Aorta (tissue), 5 donors: Measurements from ENCODE around the gene IRF1. TPM values are rescaled to one million over a fixed set of nuclear protein-coding genes. Genes with fewer than 3 reads are reported as not detected.
"Not testable (repeated sequence)": the region's sequence is repeated elsewhere in the genome, so short reads cannot be mapped to it uniquely, and the experiment has no call there.

Experiments
- ATAC-seq: fragments of 200-7000 bp; cut with Tn5 transposase; one replicate; pipeline ENCODE4 v1.9.1; 2022; ENCODE audit warnings: moderate library complexity; ENCODE audit not compliant: low FRiP score
- DNase-seq, 2 donors: peaks; one replicate each; pipeline ENCODE4 v3.0.0-alpha.2; 2020
- H3K27ac ChIP-seq, 2 donors: one replicate each; pipeline ENCODE4 v1.5.1; 2013; ENCODE audit warnings: low read length in 2 of 2, mild to moderate bottlenecking in 2 of 2, moderate library complexity in 2 of 2, control low read depth in 1 of 2, inconsistent platforms in 1 of 2, low read depth in 1 of 2
- H3K27me3 ChIP-seq, 2 donors: one replicate each; pipeline ENCODE4 v1.6.1; 2013; ENCODE audit warnings: control low read depth in 1 of 2, low read length in 1 of 2, mild to moderate bottlenecking in 1 of 2, moderate library complexity in 1 of 2; ENCODE audit not compliant: insufficient read depth in 2 of 2, control insufficient read depth in 1 of 2
- H3K36me3 ChIP-seq, 2 donors: one replicate each; pipeline ENCODE4 v1.6.1; 2013; ENCODE audit warnings: control low read depth in 1 of 2, low read length in 1 of 2, mild to moderate bottlenecking in 1 of 2; ENCODE audit not compliant: insufficient read depth in 2 of 2, control insufficient read depth in 1 of 2
- H3K4me1 ChIP-seq, 2 donors: one replicate each; pipeline ENCODE4 v1.6.1; 2013; ENCODE audit warnings: low read length in 2 of 2, control low read depth in 1 of 2, mild to moderate bottlenecking in 1 of 2, moderate library complexity in 1 of 2; ENCODE audit not compliant: insufficient read depth in 2 of 2, control insufficient read depth in 1 of 2
- H3K4me3 ChIP-seq, 2 donors: one replicate each; pipeline ENCODE4 v1.5.1; 2013; ENCODE audit warnings: low read length in 2 of 2, control low read depth in 1 of 2, mild to moderate bottlenecking in 1 of 2
- H3K9me3 ChIP-seq: one replicate; pipeline ENCODE4 v1.6.1; 2013; ENCODE audit warnings: mild to moderate bottlenecking, low read length; ENCODE audit not compliant: control insufficient read depth
- WGBS, 2 donors: extraction: QIAGEN DNeasy Blood & Tissue Kit; methylation state at CpG; one replicate each; pipeline ENCODE4 v1.1.7; 2013; 5-methylcytosine and 5-hydroxymethylcytosine counted together
- intact Hi-C, 2 donors: fragments of 100-400 bp; cut with DNase I; formaldehyde crosslinking; loops; one replicate each; pipeline versions ENCODE4 v1.14.2 to v1.15.0; 2022
- polyA plus RNA-seq, 2 donors: library from polyadenylated mRNA; stranded (reverse); fragments of 200-250 nt; gene quantifications; one replicate each; pipeline ENCODE4 v1.2.3, GENCODE V29; 2013
- total RNA-seq, 2 donors: library from RNA; stranded (reverse); fragmentation: NEBNext Ultra II Directional; extraction: Animal tissue kit (Norgen Biotek cat#: 25700); gene quantifications; one replicate each; pipeline ENCODE4 v1.2.1, GENCODE V29; 2021
- donor health status: healthy with polysubstance abuse.
- donor health status: Bipolar disorder and iron deficiency.
- donor health status: DM: no; HTN: no; CAD: no.
- donor health status: DM: no; HTN: no; CAD: no.
- donor health status: DM: yes; HTN: yes; CAD: no.

IRF1 gene
- total and polyA plus RNA-seq, 4 donors: 12.9 to 36.1 (median 20.0) TPM

DNA sequence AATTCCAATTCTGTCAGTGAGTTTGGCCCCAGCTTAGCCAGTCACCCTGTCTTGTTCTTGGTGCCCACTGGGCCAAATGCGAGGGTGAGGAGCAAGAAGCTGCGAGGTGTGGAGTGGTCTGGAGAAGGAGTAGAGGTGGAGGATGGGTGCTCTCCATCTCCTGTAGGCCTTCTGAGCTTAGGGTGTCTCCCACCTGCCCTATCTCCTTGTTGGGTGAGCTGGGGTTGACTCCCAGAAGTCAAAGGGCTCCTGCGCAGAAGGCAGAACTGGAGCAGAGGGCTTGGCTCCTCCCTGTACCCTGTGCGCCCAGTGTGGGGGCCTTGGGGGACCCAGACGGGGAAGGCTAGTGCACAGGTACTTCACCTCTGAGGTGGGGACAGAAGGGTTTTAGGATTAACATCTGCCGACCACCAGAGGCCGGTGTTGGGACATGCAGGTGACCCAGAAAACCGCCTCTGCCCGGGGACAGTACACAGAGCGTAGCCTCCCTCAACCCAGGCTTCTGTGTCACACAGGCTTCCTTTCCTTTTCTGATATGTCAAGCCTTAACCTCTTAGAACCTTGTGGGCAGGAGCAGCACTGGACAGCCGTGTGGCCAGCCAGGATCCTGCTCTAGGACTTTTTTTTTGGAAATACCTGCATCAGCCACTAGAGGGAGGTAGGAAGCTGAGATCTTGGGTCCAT lies 35.9 kb upstream of the IRF1 start:
- DNase-seq (no peak), ATAC-seq (peak; percentile 80)
- Histone ChIP-seq H3K27me3 (no peaks in the 10 kb centered on the region), H3K27ac (no peak overlapping the region), H3K4me3 (no peak overlapping the region), H3K9me3 (no peaks in the 10 kb centered on the region), H3K4me1 (no peaks in the 10 kb centered on the region), H3K36me3 (no peaks in the 10 kb centered on the region)
- 44% methylated on average over 11 of the region's 11 CpGs for WGBS, 2 donors
- intact Hi-C loops: loop anchor here (10.0 kb wide), 2 partner anchors 178 to 188 kb away; no protein-coding TSS in a partner anchor

DNA sequence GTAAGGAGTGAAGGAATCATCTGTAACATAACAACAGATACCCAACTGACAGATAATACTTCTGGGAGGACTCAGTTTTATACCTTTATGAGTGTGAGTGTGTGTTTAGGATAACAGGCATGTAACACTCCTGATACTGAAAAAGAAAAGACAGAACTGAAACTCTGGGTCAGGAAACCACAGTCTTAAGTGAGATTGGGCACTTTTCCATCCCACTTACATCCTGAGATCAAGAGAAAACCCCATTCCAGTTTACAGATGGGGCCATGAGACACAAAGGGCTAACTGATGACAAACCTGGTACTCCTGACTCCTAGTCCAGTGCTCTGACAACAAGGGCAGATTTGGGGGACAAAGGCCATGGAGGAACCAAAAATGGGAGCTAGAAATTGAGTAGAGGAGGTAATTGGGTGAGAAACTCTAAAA lies 34.7 kb upstream of the IRF1 start:
- Histone ChIP-seq H3K27ac (no peak overlapping the region), H3K36me3 (no peaks in the 10 kb centered on the region), H3K4me1 (no peaks in the 10 kb centered on the region), H3K27me3 (no peaks in the 10 kb centered on the region), H3K4me3 (no peak overlapping the region), H3K9me3 (no peaks in the 10 kb centered on the region)
- no peak for DNase-seq
- ATAC-seq: no peak
- intact Hi-C loops: loop anchor here (10.0 kb wide), 2 partner anchors 179 to 189 kb away; no protein-coding TSS in a partner anchor

DNA sequence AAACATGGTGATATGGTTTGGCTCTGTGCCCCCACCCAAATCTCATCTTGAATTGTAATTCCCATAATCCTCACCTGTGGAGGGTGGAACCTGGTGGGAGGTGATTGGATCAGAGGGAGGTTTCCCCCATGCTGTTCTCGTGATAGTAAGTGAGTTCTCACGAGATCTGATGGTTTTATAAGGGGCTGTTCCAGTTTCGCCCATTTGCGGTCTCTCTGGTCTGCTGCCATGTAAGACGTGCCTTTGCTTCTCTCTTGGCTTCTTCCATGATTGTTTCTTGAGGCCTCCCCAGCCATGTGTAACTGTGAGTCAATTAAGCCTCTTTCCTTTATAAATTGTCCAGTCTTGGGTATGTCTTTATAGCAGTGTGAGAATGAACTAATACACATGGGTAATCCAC lies 34.3 kb upstream of the IRF1 start:
- DNase-seq, H3K4me3 ChIP-seq, H3K4me1 ChIP-seq, H3K27me3 ChIP-seq, H3K36me3 ChIP-seq, ATAC-seq, H3K9me3 ChIP-seq, H3K27ac ChIP-seq: not testable (repeated sequence)
- intact Hi-C loops: loop anchor here (10.0 kb wide), 2 partner anchors 180 to 190 kb away; no protein-coding TSS in a partner anchor
- WGBS, 2 donors: 89 to 91% methylated on average over 5 of the region's 5 CpGs

DNA sequence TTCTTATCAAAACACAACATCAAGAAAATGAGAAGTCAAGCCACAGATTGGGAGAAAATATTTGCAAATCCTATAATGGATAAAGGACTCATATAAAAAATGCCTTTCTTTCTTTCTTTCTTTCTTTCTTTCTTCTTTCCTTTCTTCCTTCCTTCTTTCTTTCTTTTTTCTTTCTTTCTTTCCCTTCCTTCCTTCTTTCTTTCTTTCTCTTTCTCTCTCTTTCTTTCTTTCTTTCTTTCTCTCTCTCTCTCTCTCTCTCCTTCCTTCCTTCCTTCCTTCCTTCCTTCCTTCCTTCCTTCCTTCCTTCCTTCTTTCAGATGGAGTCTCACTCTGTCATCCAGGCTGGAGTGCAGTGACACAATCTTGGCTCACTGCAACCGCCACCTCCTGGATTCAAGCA lies 31.5 kb upstream of the IRF1 start:
- H3K36me3 ChIP-seq, H3K4me3 ChIP-seq, DNase-seq, H3K9me3 ChIP-seq, H3K27ac ChIP-seq, H3K4me1 ChIP-seq, H3K27me3 ChIP-seq, ATAC-seq: not testable (repeated sequence)
- 70 to 85% methylated on average over 1 of the region's 1 CpG for WGBS, 2 donors
- intact Hi-C loops: loop anchor here (10.0 kb wide), 2 partner anchors 183 to 193 kb away; no protein-coding TSS in a partner anchor

DNA sequence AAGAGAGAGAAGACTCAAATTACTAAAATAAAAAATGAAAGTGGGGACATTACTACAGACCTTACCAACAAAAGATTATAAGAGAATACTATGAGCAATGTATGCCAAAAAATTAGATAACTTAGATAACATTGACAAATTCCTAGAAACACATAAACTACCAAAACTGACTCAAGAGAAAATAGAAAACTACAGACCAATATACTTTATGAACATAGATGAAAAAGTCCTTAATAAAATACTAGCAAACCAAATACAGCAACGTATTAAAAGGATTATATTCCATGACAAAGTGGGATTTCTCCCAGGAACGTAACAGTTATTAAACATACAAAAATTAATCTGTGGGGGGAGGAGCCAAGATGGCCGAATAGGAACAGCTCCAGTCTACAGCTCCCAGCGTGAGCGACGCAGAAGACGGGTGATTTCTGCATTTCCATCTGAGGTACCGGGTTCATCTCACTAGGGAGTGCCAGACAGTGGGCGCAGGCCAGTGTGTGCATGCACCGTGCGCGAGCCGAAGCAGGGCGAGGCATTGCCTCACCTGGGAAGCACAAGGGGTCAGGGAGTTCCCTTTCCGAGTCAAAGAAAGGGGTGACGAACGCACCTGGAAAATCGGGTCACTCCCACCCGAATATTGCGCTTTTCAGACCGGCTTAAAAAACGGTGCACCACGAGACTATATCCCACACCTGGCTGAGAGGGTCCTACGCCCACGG lies 23.2 kb upstream of the IRF1 start:
- H3K4me1 ChIP-seq, ATAC-seq, DNase-seq, H3K27ac ChIP-seq, H3K4me3 ChIP-seq, H3K27me3 ChIP-seq, intact Hi-C loops, H3K9me3 ChIP-seq, H3K36me3 ChIP-seq: not testable (repeated sequence)
- WGBS, 2 donors: 94 to 98% methylated on average over 11 to 23 of the region's 25 CpGs

DNA sequence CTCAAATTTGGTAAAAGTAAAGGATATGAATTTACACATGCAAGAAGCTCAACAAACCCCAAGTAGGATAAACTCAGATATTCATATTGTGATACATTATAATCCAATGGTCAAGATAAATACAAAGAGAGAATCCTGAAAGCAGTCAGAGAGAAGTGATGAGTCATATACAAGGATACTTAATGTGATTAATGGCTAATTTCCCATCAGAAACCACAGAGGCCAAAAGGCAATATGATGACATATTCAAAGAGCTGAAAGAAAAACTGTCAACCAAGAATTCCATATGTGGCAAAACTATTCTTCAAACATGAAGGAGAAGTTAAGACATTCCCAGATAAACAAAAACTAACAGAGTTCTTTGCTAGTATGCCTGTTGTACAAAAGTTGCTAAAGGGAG lies 19.5 kb upstream of the IRF1 start:
- H3K4me1 ChIP-seq: no peaks in the 10 kb centered on the region
- ATAC-seq (no peak), DNase-seq (no peak)
- no peaks in the 10 kb centered on the region for H3K36me3 ChIP-seq
- H3K27me3 ChIP-seq: no peaks in the 10 kb centered on the region
- H3K27ac ChIP-seq: no peak overlapping the region
- H3K9me3 ChIP-seq: no peaks in the 10 kb centered on the region
- H3K4me3 ChIP-seq: no peak overlapping the region
- intact Hi-C loops: no loop called here

DNA sequence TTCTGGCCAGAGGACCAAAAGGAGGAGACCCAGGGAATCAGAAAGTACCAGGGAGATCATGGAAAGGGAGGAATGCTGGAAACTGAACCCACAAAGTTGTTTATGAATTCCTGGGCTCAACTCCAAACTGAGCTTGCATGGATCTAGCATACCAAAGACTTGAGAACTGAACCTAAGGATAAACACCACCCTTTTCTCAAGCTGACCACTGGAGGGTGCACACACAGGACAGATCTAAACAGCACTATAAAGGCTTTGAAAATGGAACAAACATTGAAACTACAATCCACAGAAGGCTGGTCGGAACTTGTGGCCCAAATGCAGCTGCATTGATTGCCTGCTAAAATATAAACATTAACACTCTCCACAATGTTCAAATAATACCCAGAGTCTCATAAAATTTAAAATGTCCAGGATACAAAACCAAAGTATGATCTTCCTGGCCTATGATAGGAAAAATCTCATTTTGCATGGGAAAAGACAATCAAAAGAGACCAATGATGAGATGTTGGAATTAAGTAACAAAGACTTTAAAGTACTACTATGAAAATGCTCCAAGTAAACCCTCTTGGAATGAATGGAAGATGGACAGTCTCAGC lies 15.6 kb upstream of the IRF1 start:
- Histone ChIP-seq H3K4me1 (no peaks in the 10 kb centered on the region), H3K4me3 (no peak overlapping the region), H3K27ac (peak overlapping the region in 1 of 2 donors; percentile 2), H3K9me3 (no peaks in the 10 kb centered on the region), H3K27me3 (no peaks in the 10 kb centered on the region), H3K36me3 (no peaks in the 10 kb centered on the region)
- intact Hi-C loops: no loop called here
- no peak for DNase-seq
- peak; percentile 68 for ATAC-seq
- 10 to 18% methylated on average over 1 of the region's 1 CpG for WGBS, 2 donors

DNA sequence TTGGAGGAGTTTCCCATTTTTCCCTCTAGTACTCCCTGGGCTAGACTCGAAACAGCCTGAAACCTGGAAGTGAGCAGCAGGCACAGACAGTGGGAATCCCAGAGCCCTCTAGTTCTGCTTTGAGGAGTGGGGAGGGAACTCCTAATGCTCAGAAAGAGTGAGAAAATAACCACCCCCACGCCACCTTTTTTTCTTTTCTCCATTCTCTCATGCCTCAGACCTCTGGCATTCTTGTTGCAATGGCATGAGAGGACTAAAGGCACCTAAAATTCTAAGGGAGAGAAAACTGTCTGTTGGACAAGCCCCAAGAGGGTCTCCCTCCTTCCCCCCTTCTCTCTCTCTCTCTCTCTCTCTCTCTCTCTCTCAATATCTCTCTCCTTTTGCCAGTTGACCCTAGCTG lies 15.1 kb upstream of the IRF1 start:
- 11 to 20% methylated on average over 2 of the region's 2 CpGs for WGBS, 2 donors
- H3K9me3 ChIP-seq: no peaks in the 10 kb centered on the region
- no peak overlapping the region for H3K4me3 ChIP-seq
- no peaks in the 10 kb centered on the region for H3K36me3 ChIP-seq
- no peak for DNase-seq
- H3K4me1 ChIP-seq: no peaks in the 10 kb centered on the region
- peak overlapping the region; percentile 2 to 12 for H3K27ac ChIP-seq
- peak; percentile 36 for ATAC-seq
- H3K27me3 ChIP-seq: no peaks in the 10 kb centered on the region
- intact Hi-C loops: no loop called here
